ENCODE results near the gene DYRK1A.

DYRK1A gene

DNA sequence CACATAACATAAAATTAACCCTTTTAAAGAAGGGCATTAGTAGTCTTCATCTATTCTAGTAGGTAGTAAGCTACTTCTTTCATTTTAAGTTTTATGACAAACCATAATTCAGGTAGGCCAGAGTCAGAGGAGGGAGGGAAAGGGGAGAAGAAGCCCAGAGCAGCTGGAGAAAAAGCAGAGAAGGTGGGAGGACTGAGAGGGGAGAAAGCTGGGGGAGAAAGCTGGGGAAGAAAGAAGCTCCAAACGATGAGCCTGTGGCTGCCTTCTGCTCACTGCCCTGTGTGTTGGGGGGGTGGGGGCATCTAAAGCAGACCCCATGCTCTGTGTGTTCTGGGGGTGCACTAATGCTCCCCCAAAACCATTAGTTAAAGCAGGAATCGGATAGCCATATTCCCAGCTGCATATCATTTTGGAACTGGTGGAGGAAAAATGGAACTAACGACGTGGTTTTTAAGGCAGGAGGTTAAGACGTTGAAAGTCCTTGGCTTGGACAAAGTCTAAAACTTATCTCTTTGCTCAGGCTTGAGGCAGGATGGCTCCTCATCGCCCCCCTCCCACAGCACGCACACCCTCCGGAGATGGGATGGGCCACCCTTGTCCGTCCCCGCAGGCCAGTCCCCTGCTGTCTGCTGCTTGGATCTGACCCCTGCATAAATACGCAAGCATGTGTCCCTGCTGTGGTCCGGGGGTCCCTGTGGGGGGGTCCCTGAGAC lies 184.2 kb downstream of the DYRK1A start:
- no peak for DNase-seq (ENCODE audit: low spot score)

- DNase-seq (ENCODE audit: low spot score): no peak
Observed at GRCh38 chr21:37551331-37551992, 184.9 kb downstream of the DYRK1A start.

- DNase-seq (ENCODE audit: low spot score): peak; percentile 27
Observed at GRCh38 chr21:37551993-37552355, 185.4 kb downstream of the DYRK1A start.

DNA sequence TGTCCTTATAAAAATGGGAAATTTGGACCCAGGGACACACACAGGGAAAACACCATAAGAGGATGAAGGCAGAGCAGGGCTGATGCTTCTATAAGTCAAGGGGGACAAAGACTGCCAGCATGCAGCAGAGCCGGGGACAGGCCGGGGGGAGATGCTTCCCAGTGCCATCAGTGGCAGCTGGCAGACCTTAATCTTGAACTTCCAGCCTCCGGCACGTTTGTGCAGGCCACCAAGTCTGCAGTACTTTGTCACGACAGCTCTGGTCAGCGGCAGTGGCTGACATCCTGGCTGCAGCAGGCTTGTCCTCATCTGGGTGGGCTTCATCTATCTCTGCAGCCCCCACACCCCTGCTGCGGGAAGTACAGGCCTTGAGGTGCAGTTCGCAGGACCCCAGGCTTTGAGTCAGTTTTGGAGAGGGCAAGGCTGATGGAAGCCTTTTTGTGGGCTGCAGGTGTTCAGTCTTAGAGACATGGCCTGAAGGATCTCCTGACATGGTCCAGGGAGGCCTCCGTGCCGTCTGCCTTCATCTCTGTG lies 186.0 kb downstream of the DYRK1A start:
- no peak for DNase-seq (ENCODE audit: low spot score)

GRCh38 chr21:37553078-37553481 lies 186.5 kb downstream of the DYRK1A start:
- no peak for DNase-seq (ENCODE audit: low spot score)

DNA sequence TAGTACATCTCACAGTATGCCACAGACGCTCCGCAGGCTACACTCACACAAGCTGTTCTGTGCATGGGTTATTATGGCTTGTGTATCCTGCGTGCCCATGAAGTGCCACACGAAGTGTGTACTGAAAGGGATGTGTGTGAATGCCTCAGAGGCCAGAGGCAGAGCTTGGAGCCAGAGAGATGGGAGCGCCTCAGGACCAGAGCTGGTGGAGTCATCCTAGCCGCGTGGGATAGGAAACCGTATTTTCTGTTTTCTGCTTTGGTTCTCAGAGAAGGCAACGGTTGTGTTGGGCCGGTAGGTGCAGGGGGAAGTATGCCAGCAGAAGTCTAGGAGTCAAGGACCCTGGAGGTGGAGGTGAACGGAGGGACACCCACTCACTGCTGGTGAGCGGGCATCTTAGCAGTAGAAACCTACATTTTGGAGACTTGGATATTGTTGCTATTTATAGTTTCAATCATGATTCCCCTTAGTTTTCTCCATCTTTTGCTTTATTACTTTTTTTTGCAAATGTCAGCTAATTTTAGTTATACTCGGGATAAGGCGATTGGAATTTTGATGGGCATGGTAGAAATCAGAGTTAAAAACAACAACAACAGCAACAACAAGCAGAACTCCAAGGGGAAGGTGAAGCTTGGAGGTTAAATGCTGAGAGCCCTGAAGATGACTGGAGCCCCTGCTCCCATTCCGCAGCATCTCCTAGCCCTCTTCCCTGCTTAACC lies 188.2 kb downstream of the DYRK1A start:
- DNase-seq (ENCODE audit: low spot score): no peak

DNA sequence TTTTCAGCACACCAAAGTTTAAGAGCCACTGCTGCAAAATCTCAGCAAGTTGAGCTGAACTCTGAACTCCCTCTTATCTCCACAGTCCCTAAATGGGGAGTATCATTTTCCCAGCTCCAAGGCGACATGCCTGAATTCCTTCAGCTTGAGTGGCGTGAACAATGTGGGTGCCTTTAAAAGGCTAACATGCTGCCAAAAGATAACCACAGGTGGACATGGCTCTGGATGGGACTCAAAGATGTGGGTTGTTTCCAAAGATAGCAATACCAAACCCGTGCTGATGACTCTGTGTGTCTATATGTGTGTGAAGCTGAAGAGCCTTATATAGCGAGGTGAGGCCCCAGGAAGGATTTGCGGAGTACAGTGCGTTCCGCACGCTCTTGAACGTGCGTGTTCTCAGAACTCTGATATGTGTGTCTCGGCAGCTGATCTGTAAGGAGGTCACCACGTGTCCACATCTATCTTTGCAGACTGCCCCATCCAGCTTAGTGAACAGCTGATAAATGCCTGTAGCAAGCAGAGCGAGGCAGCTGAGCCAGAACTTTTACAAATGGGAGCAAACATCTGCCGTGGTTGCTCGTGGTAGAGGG lies 189.2 kb downstream of the DYRK1A start:
- DNase-seq (ENCODE audit: low spot score): no peak

- peak; percentile 94 for DNase-seq (ENCODE audit: low spot score)
Observed at GRCh38 chr21:37557261-37557950, 190.8 kb downstream of the DYRK1A start.

DNA sequence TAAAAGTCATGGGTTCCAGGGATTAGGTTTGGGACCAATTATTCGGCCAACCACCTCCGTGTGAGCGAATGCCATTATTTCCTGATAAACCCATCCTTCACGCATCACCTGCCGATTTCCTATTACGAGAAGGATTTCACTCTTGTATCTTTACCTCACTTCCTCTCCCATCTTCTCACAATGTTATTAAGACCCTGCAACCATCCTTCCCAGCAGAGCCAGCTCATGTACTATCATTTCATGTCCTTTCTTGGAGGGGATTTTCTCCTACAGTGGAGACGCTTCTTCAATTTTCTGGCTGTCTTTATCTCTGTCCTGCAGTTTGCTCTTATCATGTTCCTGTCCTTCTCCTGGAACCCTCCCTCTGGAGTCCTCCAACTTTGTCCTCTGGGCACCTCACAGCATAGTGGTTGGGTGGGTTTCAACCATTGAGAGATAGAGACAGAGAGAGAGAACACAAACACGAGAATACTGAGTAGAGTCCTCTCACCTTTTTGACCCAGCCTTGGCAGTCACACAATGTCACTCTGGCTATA lies 192.2 kb downstream of the DYRK1A start:
- no peak for DNase-seq (ENCODE audit: low spot score)

DNA sequence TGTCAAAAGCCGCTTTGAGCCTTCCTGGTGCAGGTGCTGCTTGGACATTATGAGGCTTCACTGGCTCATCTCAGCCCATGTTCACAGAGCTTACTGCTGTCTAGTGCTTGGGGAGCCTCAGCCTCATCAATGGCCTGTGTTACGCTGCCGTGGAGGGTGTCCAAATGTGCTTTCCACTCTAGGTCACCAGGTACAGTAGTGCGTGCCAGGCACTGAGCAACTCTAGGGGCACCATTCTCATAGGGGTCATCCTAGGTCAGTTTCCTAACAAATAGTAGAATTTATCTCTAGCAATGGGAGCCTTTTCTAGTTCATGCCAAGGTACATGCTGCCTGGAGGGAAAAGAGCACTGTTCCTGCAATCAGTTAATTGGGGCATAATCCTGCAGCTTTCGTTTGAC lies 193.8 kb downstream of the DYRK1A start:
- DNase-seq (ENCODE audit: low spot score): no peak

- no peak for DNase-seq (ENCODE audit: low spot score)
Observed at GRCh38 chr21:37561506-37561905, 194.9 kb downstream of the DYRK1A start.

DNA sequence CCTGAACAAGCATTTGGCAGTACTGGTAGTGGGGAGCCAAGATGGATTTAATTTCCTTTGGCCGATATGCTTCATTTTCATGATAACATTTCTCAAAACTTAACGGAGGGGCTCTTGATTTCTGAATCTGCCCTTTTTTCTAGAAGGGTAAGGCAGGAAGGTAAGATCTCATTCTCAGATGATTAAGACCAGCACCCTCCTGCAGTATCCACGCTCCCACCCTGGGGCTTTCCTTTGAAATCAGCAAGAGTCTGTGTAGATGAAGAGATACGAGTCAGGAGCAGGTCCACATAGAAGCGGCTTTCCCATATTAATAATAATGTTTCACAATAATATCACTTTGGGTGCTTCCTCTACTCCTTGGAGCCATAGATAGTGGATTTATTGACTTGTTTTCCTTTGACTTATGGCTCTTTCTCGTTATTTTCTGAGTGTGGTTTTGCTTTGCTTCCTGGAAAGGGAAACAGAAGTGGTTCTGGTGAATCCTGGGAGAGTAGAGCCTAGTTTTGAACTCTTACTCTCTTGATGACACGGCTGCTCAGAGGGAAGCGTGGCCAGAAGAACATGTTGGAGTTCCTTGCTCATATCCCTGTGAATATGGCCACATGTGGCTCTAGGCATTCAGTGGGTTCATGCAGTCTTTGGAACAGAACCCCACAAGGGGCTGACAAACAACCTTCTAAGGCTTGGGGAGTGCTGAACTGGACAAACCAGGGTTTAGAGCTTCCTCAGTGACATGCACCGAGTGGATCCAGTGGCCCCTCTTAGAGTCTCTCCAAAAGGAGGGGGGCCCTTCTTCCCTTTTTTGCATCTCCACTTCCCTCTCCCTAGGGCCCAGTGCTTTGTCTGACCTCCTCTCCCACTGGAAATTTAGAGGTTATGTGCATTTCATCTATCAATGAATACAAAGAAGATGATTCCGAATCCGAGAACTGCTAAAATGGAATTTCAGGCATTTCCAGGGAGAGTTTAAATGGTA lies 195.7 kb downstream of the DYRK1A start:
- no peak for DNase-seq (ENCODE audit: low spot score)

DNA sequence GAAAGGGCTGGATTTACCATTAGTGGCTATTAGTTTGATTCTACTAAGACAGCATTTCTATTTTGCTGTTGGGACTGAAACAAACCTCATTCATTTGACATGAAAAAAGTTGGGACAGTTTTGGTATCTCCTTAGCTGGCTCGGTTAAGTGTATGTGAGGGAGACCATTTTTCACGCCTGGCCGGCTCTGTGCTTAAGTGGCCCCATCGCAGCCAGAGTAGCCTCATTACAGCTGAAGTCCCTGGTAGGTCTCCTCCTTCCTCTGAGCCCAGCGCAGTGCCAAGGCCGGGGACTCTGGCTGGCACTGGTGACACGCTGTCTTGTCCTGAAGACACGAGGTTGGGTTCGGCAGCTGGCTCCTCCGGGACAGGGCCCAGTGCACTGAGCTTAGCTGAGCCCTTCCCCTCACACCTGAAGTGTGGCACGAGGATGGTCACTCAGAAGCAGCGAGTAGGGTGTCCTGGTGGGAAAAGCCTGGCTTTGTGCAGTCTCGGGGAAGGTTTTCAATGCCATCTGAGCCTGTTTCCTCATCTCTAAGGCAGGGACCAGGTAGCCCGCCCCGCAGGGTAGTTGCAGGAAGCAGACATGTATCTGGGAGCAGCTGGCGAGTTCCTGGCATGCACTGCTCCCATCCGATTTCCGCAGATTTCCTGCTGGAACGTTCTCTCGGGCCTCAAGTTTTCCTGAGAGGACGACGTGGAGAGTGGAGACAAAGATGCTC lies 196.5 kb downstream of the DYRK1A start:
- no peak for DNase-seq (ENCODE audit: low spot score)

- DNase-seq (ENCODE audit: low spot score): peak; percentile 94
Observed at GRCh38 chr21:37563641-37564340, 197.2 kb downstream of the DYRK1A start.

GRCh38 chr21:37564341-37564923 lies 197.9 kb downstream of the DYRK1A start:
- peak; percentile 99 for DNase-seq (ENCODE audit: low spot score)

DNA sequence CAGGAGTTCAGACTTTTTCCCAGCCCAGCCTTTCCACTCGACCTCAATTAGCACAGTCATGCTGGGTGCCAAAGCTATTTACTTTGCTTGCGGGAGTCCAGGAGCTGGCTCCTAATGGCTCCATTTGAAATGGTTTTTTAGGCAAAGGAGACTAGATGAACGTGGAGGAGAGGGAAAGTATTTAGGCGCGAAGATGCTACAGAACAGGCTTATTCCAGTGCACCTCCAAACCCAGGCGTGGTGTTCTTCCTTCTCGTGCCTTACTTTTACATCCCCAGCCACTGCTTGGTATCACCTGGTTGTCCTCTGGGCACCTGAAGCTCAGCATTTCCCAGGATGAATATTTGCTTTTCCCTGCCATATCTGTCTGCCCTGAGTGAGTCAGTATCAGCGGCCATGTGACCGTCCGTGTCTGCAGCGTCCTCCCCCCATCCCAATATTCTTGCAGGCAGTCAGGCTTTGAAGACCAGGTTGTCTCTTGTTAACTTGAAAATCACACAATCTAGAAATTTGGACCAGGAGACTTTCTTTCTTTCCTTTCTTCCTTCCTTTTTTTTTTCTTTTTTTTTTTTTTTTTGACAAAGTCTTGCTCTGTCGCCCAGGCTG lies 198.5 kb downstream of the DYRK1A start:
- DNase-seq (ENCODE audit: low spot score): peak; percentile 22

DNA sequence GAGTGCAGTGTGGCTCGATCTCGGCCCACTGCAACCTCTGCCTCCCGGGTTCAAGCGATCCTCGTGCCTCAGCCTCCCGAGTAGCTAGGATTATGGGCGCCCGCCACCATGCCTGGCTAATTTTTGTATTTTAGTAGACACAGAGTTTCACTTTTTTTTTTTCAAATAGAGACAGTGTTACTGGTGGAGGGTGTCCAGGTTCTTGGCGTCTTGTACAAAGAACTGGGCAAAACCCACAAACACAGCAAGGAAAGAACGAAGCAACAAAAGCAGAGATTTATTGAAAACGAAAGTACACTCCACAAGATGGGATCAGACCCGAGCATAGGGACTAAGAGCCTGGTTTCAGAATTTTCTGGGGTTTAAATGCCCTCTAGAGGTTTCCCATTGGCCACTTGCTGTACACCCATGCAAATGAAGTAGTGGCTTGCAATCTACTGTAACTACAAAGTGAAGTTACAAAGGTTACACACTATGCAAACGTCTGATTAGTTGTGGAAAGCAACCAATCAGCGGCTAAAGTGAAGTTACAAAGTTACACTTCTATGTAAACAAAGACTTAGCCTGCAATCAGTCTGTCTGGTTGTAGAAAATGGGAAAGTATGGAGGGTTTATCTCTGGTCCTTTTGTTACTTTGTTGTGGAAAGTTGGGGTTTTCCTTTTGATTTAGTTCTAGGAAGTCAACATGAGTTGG lies 199.1 kb downstream of the DYRK1A start:
- no peak for DNase-seq (ENCODE audit: low spot score)
